IPS-15b (cell line): ENCODE results near the gene SLC25A38.

Experiments
- H3K27me3 ChIP-seq: one replicate; pipeline ENCODE4 v1.6.1; 2013; ENCODE audit warnings: low read length; ENCODE audit not compliant: control insufficient read depth, insufficient read depth
- H3K36me3 ChIP-seq: one replicate; pipeline ENCODE4 v1.6.1; 2013; ENCODE audit warnings: low read length; ENCODE audit not compliant: control insufficient read depth, insufficient read depth
- H3K4me1 ChIP-seq: one replicate; pipeline ENCODE4 v1.6.1; 2013; ENCODE audit warnings: mild to moderate bottlenecking, low read length; ENCODE audit not compliant: control insufficient read depth, insufficient read depth
- H3K4me3 ChIP-seq: one replicate; pipeline ENCODE4 v1.5.1; 2013; ENCODE audit warnings: low read depth, low read length
- H3K9ac ChIP-seq: one replicate; pipeline ENCODE4 v1.6.1; 2013; ENCODE audit warnings: low read depth, mild to moderate bottlenecking, low read length
- H3K9me3 ChIP-seq: one replicate; pipeline ENCODE4 v1.6.1; 2013; ENCODE audit warnings: mild to moderate bottlenecking, low read length; ENCODE audit not compliant: control insufficient read depth, insufficient read depth

Gene SLC25A38

GRCh38 chr3:39396690-39397089, 13.5 kb downstream of the SLC25A38 start:
- no peaks in the 10 kb centered on the region for H3K9me3 ChIP-seq
- no peak overlapping the region for H3K9ac ChIP-seq
- peaks cover 14% of the 10 kb centered on the region for H3K36me3 ChIP-seq
- no peak overlapping the region for H3K4me3 ChIP-seq
- no peaks in the 10 kb centered on the region for H3K4me1 ChIP-seq
- no peaks in the 10 kb centered on the region for H3K27me3 ChIP-seq

- peaks cover 14% of the 10 kb centered on the region for H3K36me3 ChIP-seq
- H3K4me1 ChIP-seq = no peaks in the 10 kb centered on the region
- no peaks in the 10 kb centered on the region for H3K9me3 ChIP-seq
- no peak overlapping the region for H3K9ac ChIP-seq
- no peak overlapping the region for H3K4me3 ChIP-seq
- H3K27me3 ChIP-seq = no peaks in the 10 kb centered on the region
Measured at GRCh38 chr3:39398700-39399099, 15.5 kb downstream of the SLC25A38 start.

- H3K9ac ChIP-seq = no peak overlapping the region
- H3K36me3 ChIP-seq = peaks cover 5% of the 10 kb centered on the region
Measured at GRCh38 chr3:39401983-39402382, 18.8 kb downstream of the SLC25A38 start.

GRCh38 chr3:39404943-39405686, 21.9 kb downstream of the SLC25A38 start:
- H3K4me1 ChIP-seq = peaks cover 7% of the 10 kb centered on the region
- peak overlapping the region; percentile 23 for H3K4me3 ChIP-seq
- H3K36me3 ChIP-seq = peaks cover 25% of the 10 kb centered on the region
- peak overlapping the region; percentile 99 for H3K9ac ChIP-seq
- H3K9me3 ChIP-seq = no peaks in the 10 kb centered on the region
- H3K27me3 ChIP-seq = no peaks in the 10 kb centered on the region

More at GRCh38 chr3:39401983-39402382, 18.8 kb downstream of the SLC25A38 start:
- Histone ChIP-seq H3K27me3 (no peaks in the 10 kb centered on the region), H3K4me1 (peaks cover 4% of the 10 kb centered on the region), H3K4me3 (no peak overlapping the region), H3K9me3 (no peaks in the 10 kb centered on the region)

- H3K9ac ChIP-seq = peak overlapping the region; percentile 99
- no peaks in the 10 kb centered on the region for H3K27me3 ChIP-seq
- H3K36me3 ChIP-seq = peaks cover 32% of the 10 kb centered on the region
- peak overlapping the region; percentile 56 for H3K4me3 ChIP-seq
- peaks cover 7% of the 10 kb centered on the region for H3K4me1 ChIP-seq
- no peaks in the 10 kb centered on the region for H3K9me3 ChIP-seq
Measured at GRCh38 chr3:39405687-39406367, 22.7 kb downstream of the SLC25A38 start.

- Histone ChIP-seq H3K36me3 (peaks cover 39% of the 10 kb centered on the region), H3K9me3 (no peaks in the 10 kb centered on the region), H3K4me1 (peaks cover 7% of the 10 kb centered on the region), H3K27me3 (no peaks in the 10 kb centered on the region), H3K9ac (peak within 1 kb of the TSS; percentile 99), H3K4me3 (peak within 1 kb of the TSS; percentile 56)
Measured at GRCh38 chr3:39406368-39407258, 23.4 kb downstream of the SLC25A38 start, which contains the start of gene RPSA. Gene RPSA (plus strand): TSS chr3:39406720. CDS start chr3:39407654, 934 bp downstream.

GRCh38 chr3:39407259-39407629, 24.1 kb downstream of the SLC25A38 start:
- peaks cover 7% of the 10 kb centered on the region for H3K4me1 ChIP-seq
- peak overlapping the region; percentile 56 for H3K4me3 ChIP-seq
- peaks cover 44% of the 10 kb centered on the region for H3K36me3 ChIP-seq
- peak overlapping the region; percentile 99 for H3K9ac ChIP-seq
- no peaks in the 10 kb centered on the region for H3K27me3 ChIP-seq
- H3K9me3 ChIP-seq = no peaks in the 10 kb centered on the region

GRCh38 chr3:39407773-39408492, 24.8 kb downstream of the SLC25A38 start:
- Histone ChIP-seq H3K27me3 (no peaks in the 10 kb centered on the region), H3K9ac (peak overlapping the region; percentile 99), H3K4me3 (peak overlapping the region; percentile 56), H3K36me3 (peaks cover 50% of the 10 kb centered on the region), H3K9me3 (no peaks in the 10 kb centered on the region), H3K4me1 (peaks cover 7% of the 10 kb centered on the region)

GRCh38 chr3:39408493-39409372, 25.6 kb downstream of the SLC25A38 start:
- Histone ChIP-seq H3K4me3 (peak overlapping the region; percentile 56), H3K36me3 (peaks cover 58% of the 10 kb centered on the region), H3K9ac (peak overlapping the region; percentile 99), H3K4me1 (peaks cover 7% of the 10 kb centered on the region), H3K9me3 (no peaks in the 10 kb centered on the region), H3K27me3 (no peaks in the 10 kb centered on the region)

- Histone ChIP-seq H3K9ac (peak overlapping the region; percentile 50), H3K27me3 (no peaks in the 10 kb centered on the region), H3K9me3 (no peaks in the 10 kb centered on the region), H3K4me3 (peak overlapping the region; percentile 11), H3K4me1 (peaks cover 3% of the 10 kb centered on the region), H3K36me3 (peaks cover 61% of the 10 kb centered on the region)
Measured at GRCh38 chr3:39409514-39410136, 26.5 kb downstream of the SLC25A38 start.
